Osteoblast (primary cell): ENCODE results near the gene CIT. TPM values are rescaled to one million over a fixed set of nuclear protein-coding genes. Genes with fewer than 3 reads are reported as not detected.

Experiments
- DNase-seq: peaks from one replicate; pipeline ENCODE4 v3.0.0; 2011; ENCODE audit warnings: low spot score, mixed read lengths; ENCODE audit not compliant: insufficient read length; ENCODE audit errors: missing footprints
- H2AFZ ChIP-seq: 2 replicates; pipeline ENCODE4 v1.6.0; 2011; ENCODE audit warnings: mild to moderate bottlenecking, low read length
- H3K27ac ChIP-seq: 2 replicates; pipeline ENCODE4 v1.5.1; 2011; ENCODE audit warnings: mild to moderate bottlenecking, low read depth, low read length, moderate library complexity
- H3K27me3 ChIP-seq: 2 replicates; pipeline ENCODE4 v1.6.0; 2012; ENCODE audit warnings: mild to moderate bottlenecking, control low read depth, inconsistent platforms, low read length, moderate library complexity; ENCODE audit not compliant: insufficient read depth
- H3K36me3 ChIP-seq: 2 replicates; pipeline ENCODE4 v1.5.1; 2011; ENCODE audit warnings: mild to moderate bottlenecking, low read length, control low read depth, moderate library complexity; ENCODE audit not compliant: insufficient read depth
- H3K4me1 ChIP-seq: 2 replicates; pipeline ENCODE4 v1.5.1; 2011; ENCODE audit warnings: mild to moderate bottlenecking, low read length, control low read depth, moderate library complexity; ENCODE audit not compliant: insufficient read depth
- H3K4me2 ChIP-seq: 2 replicates; pipeline ENCODE4 v1.6.0; 2011; ENCODE audit warnings: mild to moderate bottlenecking, low read length; ENCODE audit not compliant: insufficient read depth
- H3K4me3 ChIP-seq: fragments of 200-600 bp; sonication (generic); 3 replicates; pipeline ENCODE4 v1.5.1; 2012; ENCODE audit warnings: mild to moderate bottlenecking, low read length, inconsistent platforms; ENCODE audit not compliant: insufficient read depth
- H3K79me2 ChIP-seq: 2 replicates; pipeline ENCODE4 v1.6.0; 2012; ENCODE audit warnings: mild to moderate bottlenecking, low read length, control low read depth, inconsistent platforms; ENCODE audit not compliant: insufficient read depth
- H3K9me3 ChIP-seq: 2 replicates; pipeline ENCODE4 v1.5.1; 2011; ENCODE audit warnings: low read depth, low read length, control low read depth
- H4K20me1 ChIP-seq: 2 replicates; pipeline ENCODE4 v1.6.0; 2012; ENCODE audit warnings: mild to moderate bottlenecking, low read length, control low read depth; ENCODE audit not compliant: insufficient read depth
- CTCF ChIP-seq: IDR thresholded peaks from 2 replicates; pipeline ENCODE4 v1.5.1; 2011; ENCODE audit warnings: mild to moderate bottlenecking, low read depth, low read length, moderate library complexity; ENCODE audit errors: extremely low read depth
- total RNA-seq: library from RNA; depleted of rRNA; stranded (reverse); fragments of >200 nt; gene quantifications from 2 replicates; pipeline ENCODE4 v1.2.3, GENCODE V29; 2012

The CIT gene
- total RNA-seq, 1 donor: 10.1 TPM

GRCh38 chr12:119841433-119842210 is 35.5 kb downstream of the CIT start:
- Histone ChIP-seq H4K20me1 (no peaks in the 10 kb centered on the region), H3K9me3 (no peaks in the 10 kb centered on the region), H3K36me3 (no peaks in the 10 kb centered on the region), H3K27me3 (no peaks in the 10 kb centered on the region), H3K27ac (no peak overlapping the region), H2AFZ (no peak overlapping the region), H3K79me2 (peaks cover 24% of the 10 kb centered on the region), H3K4me1 (no peaks in the 10 kb centered on the region), H3K4me2 (no peak overlapping the region), H3K4me3 (no peak overlapping the region)
- DNase-seq: peak; percentile 85
- no peak for TF ChIP-seq CTCF

- no peaks in the 10 kb centered on the region for H3K4me1 ChIP-seq
- H4K20me1 ChIP-seq: no peaks in the 10 kb centered on the region
- peaks cover 24% of the 10 kb centered on the region for H3K79me2 ChIP-seq
- H3K4me2 ChIP-seq: no peak overlapping the region
- H3K27ac ChIP-seq: no peak overlapping the region
- no peak for TF ChIP-seq CTCF
- no peaks in the 10 kb centered on the region for H3K36me3 ChIP-seq
- H2AFZ ChIP-seq: peak overlapping the region; percentile 37
- no peaks in the 10 kb centered on the region for H3K27me3 ChIP-seq
- no peaks in the 10 kb centered on the region for H3K9me3 ChIP-seq
- no peak overlapping the region for H3K4me3 ChIP-seq
- DNase-seq: peak; percentile 29
Measured at GRCh38 chr12:119840582-119840981, 36.5 kb downstream of the CIT start.

- no peaks in the 10 kb centered on the region for H3K36me3 ChIP-seq
- peaks cover 28% of the 10 kb centered on the region for H3K79me2 ChIP-seq
- no peak for TF ChIP-seq CTCF
Measured at GRCh38 chr12:119840168-119840567, 37.0 kb downstream of the CIT start.

GRCh38 chr12:119838826-119839600 is 38.1 kb downstream of the CIT start:
- no peaks in the 10 kb centered on the region for H3K27me3 ChIP-seq
- H3K9me3 ChIP-seq: no peaks in the 10 kb centered on the region
- no peak for DNase-seq
- H2AFZ ChIP-seq: no peak overlapping the region
- H3K4me2 ChIP-seq: no peak overlapping the region
- no peaks in the 10 kb centered on the region for H4K20me1 ChIP-seq
- H3K36me3 ChIP-seq: peaks cover 2% of the 10 kb centered on the region
- no peak overlapping the region for H3K4me3 ChIP-seq
- peaks cover 33% of the 10 kb centered on the region for H3K79me2 ChIP-seq
- no peaks in the 10 kb centered on the region for H3K4me1 ChIP-seq
- TF ChIP-seq CTCF: no peak
- H3K27ac ChIP-seq: no peak overlapping the region

More at GRCh38 chr12:119840168-119840567, 37.0 kb downstream of the CIT start:
- no peaks in the 10 kb centered on the region for H3K9me3 ChIP-seq
- H3K27me3 ChIP-seq: no peaks in the 10 kb centered on the region
- peak overlapping the region; percentile 37 for H2AFZ ChIP-seq
- H3K4me2 ChIP-seq: no peak overlapping the region
- no peak for DNase-seq
- no peaks in the 10 kb centered on the region for H3K4me1 ChIP-seq
- no peak overlapping the region for H3K27ac ChIP-seq
- H3K4me3 ChIP-seq: no peak overlapping the region
- H4K20me1 ChIP-seq: no peaks in the 10 kb centered on the region
